ENCODE data around the gene TRNAU1AP.

DNA sequence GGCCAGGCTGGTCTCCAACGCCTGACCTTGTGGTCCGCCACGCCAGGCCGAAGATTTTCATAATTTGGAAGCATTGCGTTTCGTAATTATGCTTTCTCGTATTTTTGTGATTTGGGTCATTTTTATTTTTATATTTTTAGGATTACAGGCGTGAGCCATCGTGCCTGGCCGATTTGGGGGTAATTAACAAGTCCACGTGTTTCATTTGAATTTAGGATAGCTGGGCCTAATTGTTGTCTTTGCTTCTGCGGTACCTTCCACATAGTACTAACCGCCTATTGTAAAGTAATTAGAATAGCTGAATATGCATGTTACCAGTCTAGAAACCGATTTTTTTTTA lies 46.0 kb upstream of the TRNAU1AP start:
- TF ChIP-seq CTCF (conservative IDR thresholded peaks at IDR 0.05; ENCODE audit: low read length): no peak
- no peak for TF ChIP-seq EZH2phosphoT487 (IDR thresholded peaks at IDR 0.05; ENCODE audit: borderline replicate concordance)
